Measurements from ENCODE around the gene CASP14. TPM values are rescaled to one million over a fixed set of nuclear protein-coding genes. Genes with fewer than 3 reads are reported as not detected.
"Not testable (repeated sequence)": the region's sequence is repeated elsewhere in the genome, so short reads cannot be mapped to it uniquely, and the experiment has no call there.

Gene CASP14
- total RNA-seq, 1 experiment from 2014 or later, result 1.9 TPM

GRCh38 chr19:15062036-15062435 lies 12.8 kb downstream of the CASP14 start:
- DNase-seq, result peak in 1 of 2 experiments; percentile 0
- H3K9me2 ChIP-seq (ENCODE audit: insufficient read depth), result no peaks in the 10 kb centered on the region
- ChIA-PET POLR2A (ENCODE audit: unreplicated experiment) (no interaction called here), CTCF (no interaction called here)
- H3K79me2 ChIP-seq (ENCODE audit: low read depth), result no peaks in the 10 kb centered on the region
- no peak overlapping the region for H2AFZ ChIP-seq
- no TSS peak for BruUV-seq (replicated peaks)
- H3K27ac ChIP-seq, result no peak overlapping the region
- no peaks in the 10 kb centered on the region for H4K20me1 ChIP-seq (ENCODE audit: insufficient read depth)
- H3F3A ChIP-seq (ENCODE audit: insufficient read depth, low read depth), result peaks cover 39% of the 10 kb centered on the region
- TF ChIP-seq CTCF (conservative IDR thresholded peaks at IDR 0.05), result no peak
- TF ChIP-seq EZH2 (IDR thresholded peaks at IDR 0.05; ENCODE audit: low read depth), result no peak
- H3K4me1 ChIP-seq (replicated peaks; ENCODE audit: insufficient read depth), result peaks cover 3% of the 10 kb centered on the region; the same call in 1 of the 2 replicates
- H3K36me3 ChIP-seq (ENCODE audit: low read depth), result no peaks in the 10 kb centered on the region
- intact Hi-C loops (cut with micrococcal nuclease; ENCODE audit: unreplicated experiment), result no loop called here
- H3K27me3 ChIP-seq (ENCODE audit: insufficient read depth, low read depth), result no peaks in the 10 kb centered on the region
- no peak overlapping the region for H3K4me3 ChIP-seq
- H3K4me2 ChIP-seq, result no peak overlapping the region
- H3K9me3 ChIP-seq (ENCODE audit: insufficient read depth, low read depth), result peaks cover 10% of the 10 kb centered on the region

DNA sequence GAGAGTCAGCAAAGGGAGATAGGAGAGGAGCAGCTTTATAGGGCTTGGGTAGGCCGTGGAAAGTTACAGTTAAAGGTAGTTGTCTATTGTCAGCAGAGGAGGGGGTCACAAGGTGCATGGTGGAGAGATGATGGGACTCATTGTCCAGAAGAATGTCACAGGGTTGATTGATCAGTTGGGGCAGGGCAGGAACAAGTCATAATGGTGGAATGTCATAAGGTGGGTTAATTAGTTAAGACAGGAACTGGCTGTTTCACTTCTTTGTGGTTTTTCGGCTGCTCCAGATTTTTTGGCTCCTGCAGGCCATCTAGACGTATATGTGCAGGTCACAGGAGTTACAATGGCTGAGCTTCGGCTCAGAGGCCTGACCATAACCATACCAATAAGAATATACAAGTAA lies 21.1 kb downstream of the CASP14 start:
- BruUV-seq (replicated peaks); intact Hi-C loops (cut with micrococcal nuclease; ENCODE audit: unreplicated experiment): not testable (repeated sequence)
- peak overlapping the region; percentile 96 for H3K27ac ChIP-seq

GRCh38 chr19:15072930-15073647 lies 23.8 kb downstream of the CASP14 start:
- no peaks in the 10 kb centered on the region for H3K36me3 ChIP-seq (ENCODE audit: low read depth)
- TSS peak; percentile 77 for BruUV-seq (replicated peaks)
- peak overlapping the region; percentile 76 for H3K4me2 ChIP-seq
- H3K9me3 ChIP-seq (ENCODE audit: insufficient read depth, low read depth), result no peaks in the 10 kb centered on the region; the same call in 1 of the 2 replicates
- no peaks in the 10 kb centered on the region for H3K79me2 ChIP-seq (ENCODE audit: low read depth)
- H2AFZ ChIP-seq, result no peak overlapping the region
- intact Hi-C loops (cut with micrococcal nuclease; ENCODE audit: unreplicated experiment), result loop anchor here (1.0 kb wide), 1 partner anchor 35 kb away; no protein-coding TSS in a partner anchor
- no peaks in the 10 kb centered on the region for H3K27me3 ChIP-seq (ENCODE audit: insufficient read depth, low read depth)
- peaks cover 79% of the 10 kb centered on the region for H3F3A ChIP-seq (ENCODE audit: insufficient read depth, low read depth)
- peak overlapping the region; percentile 47; the same call in 1 of the 2 replicates for H3K4me3 ChIP-seq
- peak overlapping the region; percentile 96 for H3K27ac ChIP-seq
- TF ChIP-seq EZH2 (IDR thresholded peaks at IDR 0.05; ENCODE audit: low read depth), result no peak
- TF ChIP-seq CTCF (conservative IDR thresholded peaks at IDR 0.05), result peak; percentile 64
- peak; percentile 90 to 99 for DNase-seq
- POLR2A ChIA-PET (ENCODE audit: unreplicated experiment), result interaction anchor here (0.6 kb wide), 2 partner anchors 74 to 106 kb away, joined by 3 read pairs; no protein-coding TSS in a partner anchor
- H3K4me1 ChIP-seq (replicated peaks; ENCODE audit: insufficient read depth), result peaks cover 86% of the 10 kb centered on the region
- H3K9me2 ChIP-seq (ENCODE audit: insufficient read depth), result no peaks in the 10 kb centered on the region
- no peaks in the 10 kb centered on the region for H4K20me1 ChIP-seq (ENCODE audit: insufficient read depth)
- CTCF ChIA-PET, result interaction anchor here (0.7 kb wide), 1 partner anchor 28 kb away, joined by 3 read pairs; no protein-coding TSS in a partner anchor

More for the DNA sequence above, 21.1 kb downstream of the CASP14 start:
- H3K79me2 ChIP-seq (ENCODE audit: low read depth); H3K9me2 ChIP-seq (ENCODE audit: insufficient read depth); H3K27me3 ChIP-seq (ENCODE audit: insufficient read depth, low read depth); H3K36me3 ChIP-seq (ENCODE audit: low read depth); H4K20me1 ChIP-seq (ENCODE audit: insufficient read depth); H3K9me3 ChIP-seq (ENCODE audit: insufficient read depth, low read depth); CTCF ChIA-PET; H3K4me3 ChIP-seq: not testable (repeated sequence)
- DNase-seq, result peak; percentile 55 to 95
- POLR2A ChIA-PET (ENCODE audit: unreplicated experiment), result interaction anchor here (0.6 to 0.8 kb wide), 5 partner anchors 126 to 1286 kb away, joined by 4 to 9 read pairs (median 7); no protein-coding TSS in a partner anchor
- Histone ChIP-seq H3K4me2 (peak overlapping the region; percentile 76), H2AFZ (peak overlapping the region; percentile 41; the same call in 1 of the 2 replicates), H3K4me1 (replicated peaks; ENCODE audit: insufficient read depth) (peaks cover 84% of the 10 kb centered on the region), H3F3A (ENCODE audit: insufficient read depth, low read depth) (peaks cover 69% of the 10 kb centered on the region)
